K562 (cell line): ENCODE measurements around the gene COL25A1. TPM values are rescaled to one million over a fixed set of nuclear protein-coding genes. Genes with fewer than 3 reads are reported as not detected.

Experiments used
- ATAC-seq: fragments of 200-7000 bp; cut with Tn5 transposase; 3 replicates; pipeline ENCODE4 v1.9.1; 2020; ENCODE audit warnings: moderate library complexity
- BruUV-seq: library from RNA; stranded (reverse); fragments of 400-500 nt; replicated peaks from 2 replicates; lab custom pipeline; 2021; lab: Mats Ljungman, UMichigan
- CTCF ChIA-PET: fragments of 300-600 bp; formaldehyde crosslinking; extraction: SDS; loops from one replicate; lab custom pipeline; 2021; ENCODE audit warnings: low intra/inter-chr PET ratio; lab: Yijun Ruan, JAX
- POLR2A ChIA-PET: fragments of 300-600, 350-650 bp; sonication (Branson Sonifier 250); formaldehyde crosslinking; extraction: SDS; loops from one replicate; lab custom pipeline; 2021; ENCODE audit warnings: antibody characterized with exemption, inconsistent platforms; lab: Yijun Ruan, JAX
- DNase-seq, 4 experiments: peaks; one replicate each; pipeline versions ENCODE4 v3.0.0 to v3.0.0-alpha.2; 2011 to 2018; ENCODE audit warnings: low spot score in 3 of 4, mixed read lengths in 3 of 4; ENCODE audit errors: extremely low read depth in 1 of 4
- FAIRE-seq: peaks from 2 replicates; lab custom pipeline; 2011; peaks lifted over from hg19 to GRCh38; lab: Jason Lieb, UNC
- H2AFZ ChIP-seq: 2 replicates; pipeline ENCODE4 v1.6.0; 2011; ENCODE audit warnings: low read depth, low read length, control low read depth, inconsistent platforms
- H3K27ac ChIP-seq: fragments of 200-600 bp; 3 replicates; pipeline ENCODE4 v1.8.0; 2011; ENCODE audit warnings: low read depth, mild to moderate bottlenecking, control low read depth, inconsistent platforms, low read length, moderate library complexity, mixed read lengths; ENCODE audit errors: extremely low read depth
- H3K27me3 ChIP-seq, 2 experiments: fragments of 300-600 bp in 1 of 2; 2 replicates in 1 of 2; 3 replicates in 1 of 2; pipeline versions ENCODE4 v1.6.0 to v1.8.0; 2011; ENCODE audit warnings: inconsistent platforms in 2 of 2, low read length in 2 of 2, mild to moderate bottlenecking in 1 of 2, mixed read lengths in 1 of 2, moderate library complexity in 1 of 2; ENCODE audit not compliant: control insufficient read depth in 2 of 2, insufficient read depth in 2 of 2
- H3K36me3 ChIP-seq: fragments of 300-600 bp; 3 replicates; pipeline ENCODE4 v1.8.0; 2011; ENCODE audit warnings: mild to moderate bottlenecking, low read length, inconsistent platforms; ENCODE audit not compliant: control insufficient read depth, insufficient read depth
- H3K4me1 ChIP-seq, 2 experiments: fragments of 200-600 bp in 1 of 2; replicated peaks in 1 of 2; 2 replicates in 1 of 2; 3 replicates in 1 of 2; pipeline versions ENCODE4 v1.5.1 to v1.8.0; 2011; ENCODE audit warnings: inconsistent platforms in 2 of 2, low read length in 2 of 2, mild to moderate bottlenecking in 1 of 2, mixed read lengths in 1 of 2, moderate library complexity in 1 of 2; ENCODE audit not compliant: control insufficient read depth in 2 of 2, insufficient read depth in 2 of 2
- H3K4me2 ChIP-seq: 2 replicates; pipeline ENCODE4 v1.6.1; 2011; ENCODE audit warnings: low read length, control low read depth, inconsistent platforms, mixed read lengths; ENCODE audit not compliant: insufficient read depth
- H3K4me3 ChIP-seq: fragments of 200-600 bp; sonication (generic), shearing (Covaris generic); 2 replicates; pipeline ENCODE4 v1.5.1; 2016; ENCODE audit warnings: control low read depth, inconsistent platforms
- H3K79me2 ChIP-seq: fragments of 200-600 bp; 3 replicates; pipeline ENCODE4 v1.8.0; 2011; ENCODE audit warnings: low read length, inconsistent platforms; ENCODE audit not compliant: control insufficient read depth, insufficient read depth
- H3K9ac ChIP-seq, 2 experiments: 2 replicates each; pipeline versions ENCODE4 v1.6.0 to v1.6.1; 2011; ENCODE audit warnings: low read depth in 2 of 2, low read length in 2 of 2, control low read depth in 1 of 2, inconsistent platforms in 1 of 2, mild to moderate bottlenecking in 1 of 2, mixed read lengths in 1 of 2; ENCODE audit not compliant: insufficient read depth in 1 of 2
- H3K9me1 ChIP-seq: one replicate; pipeline ENCODE4 v1.6.0; 2011; ENCODE audit warnings: inconsistent platforms, mild to moderate bottlenecking, low read length, moderate library complexity; ENCODE audit not compliant: control insufficient read depth, insufficient read depth
- H3K9me3 ChIP-seq: replicated peaks from 2 replicates; pipeline ENCODE4 v1.5.1; 2011; ENCODE audit warnings: low read depth, low read length, inconsistent platforms; ENCODE audit not compliant: control insufficient read depth, insufficient read depth
- H4K20me1 ChIP-seq: replicated peaks from 2 replicates; pipeline ENCODE4 v1.6.1; 2011; ENCODE audit warnings: low read length, inconsistent platforms, mixed read lengths; ENCODE audit not compliant: control insufficient read depth, insufficient read depth
- KDM4B ChIP-seq, 2 experiments: fragments of 450-650 bp in 1 of 2; sonication (generic) in 1 of 2; IDR thresholded peaks; 2 replicates each; pipeline ENCODE4 v1.6.1; 2016 to 2017; ENCODE audit warnings: borderline replicate concordance in 2 of 2, antibody characterized with exemption in 1 of 2, low read depth in 1 of 2, mild to moderate bottlenecking in 1 of 2
- MAFK ChIP-seq: IDR thresholded peaks from 2 replicates; pipeline ENCODE4 v1.6.1; 2011; ENCODE audit warnings: low read length, improper control_type of control experiment
- NFIC ChIP-seq: fragments of 450-650 bp; IDR thresholded peaks from 2 replicates; pipeline ENCODE4 v1.6.1; 2017; ENCODE audit warnings: mild to moderate bottlenecking, inconsistent platforms
- PRMT5 ChIP-seq: sonication (generic); formaldehyde crosslinking; IDR thresholded peaks from 2 replicates; pipeline ENCODE4 v1.5.0; 2020; ENCODE audit warnings: missing genetic modification reagents
- PTRF ChIP-seq: fragments of 450-650 bp; IDR thresholded peaks from 2 replicates; pipeline ENCODE4 v1.6.1; 2016; ENCODE audit warnings: mild to moderate bottlenecking, missing genetic modification characterization, missing compliant biosample characterization
- RAD51 ChIP-seq: fragments of 450-650 bp; IDR thresholded peaks from 2 replicates; pipeline ENCODE4 v1.7.1; 2016; ENCODE audit warnings: low read depth, mild to moderate bottlenecking, borderline replicate concordance
- WGBS: fragments of 100-300 bp; shearing (Covaris generic); methylation state at CpG from one replicate; pipeline ENCODE4 v1.1.6; 2016; ENCODE audit warnings: low coverage, mixed read lengths; ENCODE audit not compliant: insufficient coverage; ENCODE audit errors: missing lambda C conversion rate; 5-methylcytosine and 5-hydroxymethylcytosine counted together
- in situ Hi-C: fragments of 300-500 bp; cut with MboI; formaldehyde crosslinking; loops from 4 replicates; pipeline ENCODE4 v1.15.0; 2018; ENCODE audit warnings: inconsistent platforms, mixed read lengths
- intact Hi-C: fragments of 100-400 bp; cut with micrococcal nuclease; formaldehyde crosslinking; loops from 2 replicates; pipeline ENCODE4 v1.14.2; 2022
- polyA plus RNA-seq, 8 experiments: library from polyadenylated mRNA; depleted of rRNA in 4 of 8; stranded (reverse) in 5 of 8; unstranded in 3 of 8; fragments of >200 nt; fragmentation: Nextera tagmentation in 2 of 8; fragmentation: Illumina TruSeq in 1 of 8; extraction: Ambion mirVana in 2 of 8; extraction: Trizol in 1 of 8; gene quantifications; 2 replicates each; pipeline versions ENCODE4 v1.2.1 to v1.2.3, GENCODE V29; 2011 to 2014; ENCODE audit warnings: inconsistent platforms in 1 of 8, missing spikeins in 1 of 8
- total RNA-seq, 7 experiments: library from RNA; depleted of rRNA in 6 of 7; stranded (reverse); fragments of >200 nt in 6 of 7; fragmentation: Illumina TruSeq in 2 of 7; extraction: Trizol in 2 of 7; gene quantifications; 2 replicates each; pipeline versions ENCODE4 v1.2.1 to v1.2.3, GENCODE V29; 2011 to 2021; ENCODE audit warnings: low replicate concordance in 1 of 7
- TF ChIP-seq, protein P1 (sequence below): fragments of 250-450 bp; sonication (Bioruptor Pico); IDR thresholded peaks from 2 replicates; pipeline ENCODE4 v1.4.0; 2020; ENCODE audit warnings: mild to moderate bottlenecking, moderate library complexity, borderline replicate concordance
- TF ChIP-seq, protein P2 (sequence below): fragments of 450-650 bp; IDR thresholded peaks from 2 replicates; pipeline ENCODE4 v1.6.1; 2016
- TF ChIP-seq, protein P3 (sequence below): fragments of 450-650 bp; IDR thresholded peaks from 2 replicates; pipeline ENCODE4 v1.6.1; 2018; ENCODE audit warnings: mild to moderate bottlenecking, low read depth; ENCODE audit not compliant: partially characterized antibody
- TF ChIP-seq, protein P4 (sequence below): sonication (generic); formaldehyde crosslinking; IDR thresholded peaks from 2 replicates; pipeline ENCODE4 v1.8.1; 2023; ENCODE audit warnings: mild to moderate bottlenecking, missing genetic modification reagents
- TF ChIP-seq, protein P5 (sequence below): IDR thresholded peaks from 2 replicates; pipeline ENCODE4 v1.6.1; 2012; ENCODE audit warnings: low read depth, low read length, improper control_type of control experiment, borderline replicate concordance
- TF ChIP-seq, protein P6 (sequence below), 2 experiments: fragments of 450-650 bp in 1 of 2; sonication (generic) in 1 of 2; formaldehyde crosslinking; conservative IDR thresholded peaks; 2 replicates each; pipeline versions ENCODE4 v1.4.0 to v1.8.1; 2020 to 2022; ENCODE audit warnings: mild to moderate bottlenecking in 1 of 2, missing genetic modification reagents in 1 of 2

Gene COL25A1
- total and polyA plus RNA-seq, 9 of the 15 experiments (the other 6 are each of a cell fraction or from before 2014, with no cell fraction given): 0.03 to 0.62 (median 0.27) TPM

DNA sequence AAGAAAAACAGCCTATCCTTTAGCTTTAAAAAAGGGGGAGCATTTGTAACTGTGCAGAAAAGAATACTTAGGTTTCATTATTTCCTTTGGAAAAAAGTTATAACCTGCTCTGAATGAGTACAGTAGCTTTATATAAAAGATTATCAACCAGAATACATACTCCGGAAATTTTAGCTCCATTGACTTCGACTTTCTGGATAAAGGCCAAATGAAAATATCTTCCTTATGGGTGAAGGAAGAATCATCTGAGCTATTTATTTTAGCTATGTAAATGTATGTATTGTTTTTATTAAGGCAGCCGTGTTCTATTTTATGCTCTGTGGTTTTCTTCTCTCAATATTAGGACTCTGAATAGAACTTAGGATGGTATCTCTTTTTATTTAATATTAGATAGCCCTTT, 470.6 kb downstream of the COL25A1 start:
- WGBS: 0% methylated on average over 3 of the region's 3 CpGs
- H2AFZ ChIP-seq: no peak overlapping the region
- H3K27ac ChIP-seq: no peak overlapping the region
- H3K27me3 ChIP-seq: peaks cover 4 to 5% of the 10 kb centered on the region in 2 experiments; a peak in 3 of 5 replicates
- no peak overlapping the region for H3K9ac ChIP-seq
- no peaks in the 10 kb centered on the region for H4K20me1 ChIP-seq
- no peaks in the 10 kb centered on the region for H3K9me3 ChIP-seq
- BruUV-seq: no TSS peak
- intact Hi-C loops (loop anchor here (10.0 kb wide), 2 partner anchors 193 to 303 kb away; no protein-coding TSS in a partner anchor), in situ Hi-C loops (loop anchor here (25.0 kb wide), 1 partner anchor 480 kb away; the partner anchor contains the start of gene COL25A1)
- ATAC-seq (no peak), FAIRE-seq (no peak), DNase-seq (no peak)
- CTCF ChIA-PET: interaction anchor here (0.6 kb wide), 1 partner anchor 257 kb away, joined by 3 read pairs; no protein-coding TSS in a partner anchor
- H3K79me2 ChIP-seq: no peaks in the 10 kb centered on the region
- H3K4me1 ChIP-seq: no peaks in the 10 kb centered on the region; a peak in 1 of 5 replicates
- POLR2A ChIA-PET: interaction anchor here (0.6 to 1.4 kb wide), 2 partner anchors 9 to 49 kb away, joined by 3 to 6 read pairs; no protein-coding TSS in a partner anchor
- no peaks in the 10 kb centered on the region for H3K9me1 ChIP-seq
- no peak overlapping the region for H3K4me3 ChIP-seq
- no peaks in the 10 kb centered on the region for H3K36me3 ChIP-seq
- H3K4me2 ChIP-seq: no peak overlapping the region
- TF ChIP-seq, protein P1, sequence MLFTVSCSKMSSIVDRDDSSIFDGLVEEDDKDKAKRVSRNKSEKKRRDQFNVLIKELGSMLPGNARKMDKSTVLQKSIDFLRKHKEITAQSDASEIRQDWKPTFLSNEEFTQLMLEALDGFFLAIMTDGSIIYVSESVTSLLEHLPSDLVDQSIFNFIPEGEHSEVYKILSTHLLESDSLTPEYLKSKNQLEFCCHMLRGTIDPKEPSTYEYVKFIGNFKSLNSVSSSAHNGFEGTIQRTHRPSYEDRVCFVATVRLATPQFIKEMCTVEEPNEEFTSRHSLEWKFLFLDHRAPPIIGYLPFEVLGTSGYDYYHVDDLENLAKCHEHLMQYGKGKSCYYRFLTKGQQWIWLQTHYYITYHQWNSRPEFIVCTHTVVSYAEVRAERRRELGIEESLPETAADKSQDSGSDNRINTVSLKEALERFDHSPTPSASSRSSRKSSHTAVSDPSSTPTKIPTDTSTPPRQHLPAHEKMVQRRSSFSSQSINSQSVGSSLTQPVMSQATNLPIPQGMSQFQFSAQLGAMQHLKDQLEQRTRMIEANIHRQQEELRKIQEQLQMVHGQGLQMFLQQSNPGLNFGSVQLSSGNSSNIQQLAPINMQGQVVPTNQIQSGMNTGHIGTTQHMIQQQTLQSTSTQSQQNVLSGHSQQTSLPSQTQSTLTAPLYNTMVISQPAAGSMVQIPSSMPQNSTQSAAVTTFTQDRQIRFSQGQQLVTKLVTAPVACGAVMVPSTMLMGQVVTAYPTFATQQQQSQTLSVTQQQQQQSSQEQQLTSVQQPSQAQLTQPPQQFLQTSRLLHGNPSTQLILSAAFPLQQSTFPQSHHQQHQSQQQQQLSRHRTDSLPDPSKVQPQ: no peak
- TF ChIP-seq RAD51 (no peak), KDM4B (IDR thresholded peaks at IDR 0.05; ENCODE audit: borderline replicate concordance in 2 of 2, low read depth in 1 of 2) (no peak), MAFK (no peak), PTRF (tag) (no peak), NFIC (no peak), PRMT5 (no peak)
- TF ChIP-seq, protein P2, sequence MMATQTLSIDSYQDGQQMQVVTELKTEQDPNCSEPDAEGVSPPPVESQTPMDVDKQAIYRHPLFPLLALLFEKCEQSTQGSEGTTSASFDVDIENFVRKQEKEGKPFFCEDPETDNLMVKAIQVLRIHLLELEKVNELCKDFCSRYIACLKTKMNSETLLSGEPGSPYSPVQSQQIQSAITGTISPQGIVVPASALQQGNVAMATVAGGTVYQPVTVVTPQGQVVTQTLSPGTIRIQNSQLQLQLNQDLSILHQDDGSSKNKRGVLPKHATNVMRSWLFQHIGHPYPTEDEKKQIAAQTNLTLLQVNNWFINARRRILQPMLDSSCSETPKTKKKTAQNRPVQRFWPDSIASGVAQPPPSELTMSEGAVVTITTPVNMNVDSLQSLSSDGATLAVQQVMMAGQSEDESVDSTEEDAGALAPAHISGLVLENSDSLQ: no peak
- TF ChIP-seq, protein P3, sequence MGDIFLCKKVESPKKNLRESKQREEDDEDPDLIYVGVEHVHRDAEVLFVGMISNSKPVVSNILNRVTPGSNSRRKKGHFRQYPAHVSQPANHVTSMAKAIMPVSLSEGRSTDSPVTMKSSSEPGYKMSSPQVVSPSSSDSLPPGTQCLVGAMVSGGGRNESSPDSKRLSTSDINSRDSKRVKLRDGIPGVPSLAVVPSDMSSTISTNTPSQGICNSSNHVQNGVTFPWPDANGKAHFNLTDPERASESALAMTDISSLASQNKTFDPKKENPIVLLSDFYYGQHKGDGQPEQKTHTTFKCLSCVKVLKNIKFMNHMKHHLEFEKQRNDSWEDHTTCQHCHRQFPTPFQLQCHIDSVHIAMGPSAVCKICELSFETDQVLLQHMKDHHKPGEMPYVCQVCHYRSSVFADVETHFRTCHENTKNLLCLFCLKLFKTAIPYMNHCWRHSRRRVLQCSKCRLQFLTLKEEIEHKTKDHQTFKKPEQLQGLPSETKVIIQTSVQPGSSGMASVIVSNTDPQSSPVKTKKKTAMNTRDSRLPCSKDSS: no peak
- TF ChIP-seq, protein P4, sequence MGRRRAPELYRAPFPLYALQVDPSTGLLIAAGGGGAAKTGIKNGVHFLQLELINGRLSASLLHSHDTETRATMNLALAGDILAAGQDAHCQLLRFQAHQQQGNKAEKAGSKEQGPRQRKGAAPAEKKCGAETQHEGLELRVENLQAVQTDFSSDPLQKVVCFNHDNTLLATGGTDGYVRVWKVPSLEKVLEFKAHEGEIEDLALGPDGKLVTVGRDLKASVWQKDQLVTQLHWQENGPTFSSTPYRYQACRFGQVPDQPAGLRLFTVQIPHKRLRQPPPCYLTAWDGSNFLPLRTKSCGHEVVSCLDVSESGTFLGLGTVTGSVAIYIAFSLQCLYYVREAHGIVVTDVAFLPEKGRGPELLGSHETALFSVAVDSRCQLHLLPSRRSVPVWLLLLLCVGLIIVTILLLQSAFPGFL (CRISPR knock-in tag): no peak
- TF ChIP-seq, protein P5, sequence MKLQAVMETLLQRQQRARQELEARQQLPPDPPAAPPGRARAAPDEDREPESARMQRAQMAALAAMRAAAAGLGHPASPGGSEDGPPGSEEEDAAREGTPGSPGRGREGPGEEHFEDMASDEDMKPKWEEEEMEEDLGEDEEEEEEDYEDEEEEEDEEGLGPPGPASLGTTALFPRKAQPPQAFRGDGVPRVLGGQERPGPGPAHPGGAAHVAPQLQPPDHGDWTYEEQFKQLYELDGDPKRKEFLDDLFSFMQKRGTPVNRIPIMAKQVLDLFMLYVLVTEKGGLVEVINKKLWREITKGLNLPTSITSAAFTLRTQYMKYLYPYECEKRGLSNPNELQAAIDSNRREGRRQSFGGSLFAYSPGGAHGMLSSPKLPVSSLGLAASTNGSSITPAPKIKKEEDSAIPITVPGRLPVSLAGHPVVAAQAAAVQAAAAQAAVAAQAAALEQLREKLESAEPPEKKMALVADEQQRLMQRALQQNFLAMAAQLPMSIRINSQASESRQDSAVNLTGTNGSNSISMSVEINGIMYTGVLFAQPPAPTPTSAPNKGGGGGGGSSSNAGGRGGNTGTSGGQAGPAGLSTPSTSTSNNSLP: no peak
- TF ChIP-seq, protein P6, sequence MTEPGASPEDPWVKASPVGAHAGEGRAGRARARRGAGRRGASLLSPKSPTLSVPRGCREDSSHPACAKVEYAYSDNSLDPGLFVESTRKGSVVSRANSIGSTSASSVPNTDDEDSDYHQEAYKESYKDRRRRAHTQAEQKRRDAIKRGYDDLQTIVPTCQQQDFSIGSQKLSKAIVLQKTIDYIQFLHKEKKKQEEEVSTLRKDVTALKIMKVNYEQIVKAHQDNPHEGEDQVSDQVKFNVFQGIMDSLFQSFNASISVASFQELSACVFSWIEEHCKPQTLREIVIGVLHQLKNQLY (CRISPR knock-in tag; conservative IDR thresholded peaks at IDR 0.05): no peak
